ENCODE measurements around the gene RBP3. TPM values are rescaled to one million over a fixed set of nuclear protein-coding genes. Genes with fewer than 3 reads are reported as not detected.

Gene RBP3
- total and polyA plus RNA-seq, 2 donors (not counting 3 experiments of a cell fraction or from before 2014, with no cell fraction given), result not detected

DNA sequence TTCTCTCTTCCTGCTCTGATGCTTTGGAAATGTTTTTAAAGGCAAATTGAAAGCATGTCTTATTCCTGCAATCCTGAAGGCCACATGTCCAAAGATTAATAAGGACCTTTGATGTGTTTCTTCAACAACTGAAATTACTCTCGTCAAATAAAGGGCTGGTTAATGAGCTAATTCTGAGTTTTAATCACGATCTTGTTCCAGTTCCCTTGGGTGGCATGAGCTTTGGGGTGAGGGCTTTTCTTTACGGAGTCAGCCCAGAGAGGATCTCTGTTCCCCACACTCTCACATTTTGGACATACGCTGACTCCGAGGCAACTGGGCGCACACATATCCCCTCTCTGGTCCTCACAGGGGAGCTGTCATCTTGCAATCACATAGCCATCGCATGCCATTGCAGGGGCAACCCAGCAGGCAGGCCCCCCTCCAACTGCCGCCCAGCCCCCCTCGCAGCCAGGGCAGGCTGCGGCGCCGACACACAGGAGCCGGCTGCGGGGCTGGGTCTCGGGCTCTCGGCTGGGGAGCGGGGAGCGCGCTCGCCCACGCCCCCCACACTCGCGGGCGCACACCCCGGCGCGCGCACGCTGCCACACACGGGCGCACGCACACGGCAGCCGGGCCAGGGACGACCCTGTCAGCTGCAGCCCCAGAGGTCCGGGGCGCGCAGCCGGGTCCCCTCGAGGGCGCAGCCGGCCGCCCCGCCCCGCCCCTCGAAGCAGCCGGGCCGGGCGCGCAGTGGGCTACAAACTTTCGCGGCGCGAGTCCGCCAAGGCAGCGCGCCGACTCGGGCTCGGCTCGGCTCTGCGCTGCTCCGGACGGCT is 48.3 kb upstream of the RBP3 start, which contains the start of gene GDF10:
TSS of gene GDF10 (plus strand) at position 587 of the 818 bp plus-strand sequence. CDS start 455 bp downstream, outside the sequence.
- H3K9ac ChIP-seq (replicated peaks; ENCODE audit: extremely low read depth, insufficient read depth, low read length), result no peak within 1 kb of the TSS
- BruUV-seq (replicated peaks), result no TSS peak
- FAIRE-seq (no peak), DNase-seq (ENCODE audit: low read depth, low spot score) (no peak)
- H2AFZ ChIP-seq (ENCODE audit: low read depth, low read length), result no peak within 1 kb of the TSS
- no peaks in the 10 kb centered on the region for H3K79me2 ChIP-seq (ENCODE audit: control insufficient read depth, insufficient read depth, low read length)
- CTCF ChIA-PET, result interaction anchor here (1.2 kb wide), 1 partner anchor 12 kb away, joined by 5 read pairs; no protein-coding TSS in a partner anchor
- H3K27ac ChIP-seq (ENCODE audit: insufficient read depth, low read depth, low read length), result no peak within 1 kb of the TSS
- no peaks in the 10 kb centered on the region for H3K9me3 ChIP-seq (replicated peaks; ENCODE audit: control insufficient read depth, insufficient read depth, low read length)
- intact Hi-C loops (cut with micrococcal nuclease) (no loop called here), dilution Hi-C loops (cut with MboI; ENCODE audit: extremely low pct_ligation_motif_present, low sequenced_read_pairs) (no loop called here)
- no peaks in the 10 kb centered on the region for H4K20me1 ChIP-seq (replicated peaks; ENCODE audit: control insufficient read depth, extremely low read depth, insufficient read depth, low read length)
- no peak within 1 kb of the TSS for H3K4me2 ChIP-seq (ENCODE audit: insufficient read depth, low read length)
- no peaks in the 10 kb centered on the region for H3K36me3 ChIP-seq (ENCODE audit: control insufficient read depth in 2 of 2, extremely low read depth in 1 of 2, insufficient read depth in 2 of 2, low read length in 2 of 2)
- peaks cover 25 to 33% of the 10 kb centered on the region in 2 experiments for H3K27me3 ChIP-seq (ENCODE audit: control insufficient read depth in 2 of 2, insufficient read depth in 2 of 2, low read length in 2 of 2)
- TF ChIP-seq, protein P1, sequence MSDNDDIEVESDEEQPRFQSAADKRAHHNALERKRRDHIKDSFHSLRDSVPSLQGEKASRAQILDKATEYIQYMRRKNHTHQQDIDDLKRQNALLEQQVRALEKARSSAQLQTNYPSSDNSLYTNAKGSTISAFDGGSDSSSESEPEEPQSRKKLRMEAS (IDR thresholded peaks at IDR 0.05; ENCODE audit: insufficient read depth, insufficient read length), result no peak
- peak; percentile 45 for TF ChIP-seq EZH2 (IDR thresholded peaks at IDR 0.05; ENCODE audit: borderline replicate concordance, low read depth, low read length, severe bottlenecking)
- H3K4me3 ChIP-seq (replicated peaks in 1 of 3; ENCODE audit: insufficient read depth in 1 of 3, low read depth in 1 of 3, low read length in 3 of 3), result no peak within 1 kb of the TSS
- POLR2A ChIA-PET, result no interaction called here
- H3K4me1 ChIP-seq (ENCODE audit: control insufficient read depth, extremely low read depth, insufficient read depth, low read length), result no peaks in the 10 kb centered on the region
- no peaks in the 10 kb centered on the region for H3K9me1 ChIP-seq (replicated peaks; ENCODE audit: control insufficient read depth, extremely low read depth, insufficient read depth, low read length)

DNA sequence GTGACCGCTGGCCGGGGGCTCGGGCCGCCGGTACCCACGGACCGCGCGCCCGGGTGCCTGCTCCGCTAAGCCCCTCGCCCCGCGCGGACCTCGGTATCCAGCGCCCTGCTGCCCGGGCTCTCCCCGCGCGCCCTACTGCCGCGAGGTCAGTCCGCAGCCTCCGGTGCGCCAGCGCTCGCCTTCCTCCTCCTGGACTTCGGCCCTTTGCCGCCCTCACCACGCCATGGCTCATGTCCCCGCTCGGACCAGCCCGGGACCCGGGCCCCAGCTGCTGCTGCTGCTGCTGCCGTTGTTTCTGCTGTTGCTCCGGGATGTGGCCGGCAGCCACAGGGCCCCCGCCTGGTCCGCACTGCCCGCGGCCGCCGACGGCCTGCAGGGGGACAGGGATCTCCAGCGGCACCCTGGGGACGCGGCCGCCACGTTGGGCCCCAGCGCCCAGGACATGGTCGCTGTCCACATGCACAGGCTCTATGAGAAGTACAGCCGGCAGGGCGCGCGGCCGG is 47.7 kb upstream of the RBP3 start:
- no peaks in the 10 kb centered on the region for H4K20me1 ChIP-seq (replicated peaks; ENCODE audit: control insufficient read depth, extremely low read depth, insufficient read depth, low read length)
- dilution Hi-C loops (cut with MboI; ENCODE audit: extremely low pct_ligation_motif_present, low sequenced_read_pairs), result no loop called here
- CTCF ChIA-PET, result interaction anchor here (1.2 kb wide), 1 partner anchor 11 kb away, joined by 5 read pairs; no protein-coding TSS in a partner anchor
- no peaks in the 10 kb centered on the region for H3K9me3 ChIP-seq (replicated peaks; ENCODE audit: control insufficient read depth, insufficient read depth, low read length)
- intact Hi-C loops (cut with micrococcal nuclease), result no loop called here
- H2AFZ ChIP-seq (ENCODE audit: low read depth, low read length), result no peak overlapping the region
- POLR2A ChIA-PET, result no interaction called here
- no peak overlapping the region for H3K9ac ChIP-seq (replicated peaks; ENCODE audit: extremely low read depth, insufficient read depth, low read length)
- no peak overlapping the region for H3K4me2 ChIP-seq (ENCODE audit: insufficient read depth, low read length)
- FAIRE-seq (no peak), DNase-seq (ENCODE audit: low read depth, low spot score) (no peak)
- no peaks in the 10 kb centered on the region for H3K4me1 ChIP-seq (ENCODE audit: control insufficient read depth, extremely low read depth, insufficient read depth, low read length)
- H3K27me3 ChIP-seq (ENCODE audit: control insufficient read depth in 2 of 2, insufficient read depth in 2 of 2, low read length in 2 of 2), result peaks cover 23 to 27% of the 10 kb centered on the region in 2 experiments
- no peak overlapping the region for H3K4me3 ChIP-seq (replicated peaks in 1 of 3; ENCODE audit: insufficient read depth in 1 of 3, low read depth in 1 of 3, low read length in 3 of 3)
- no peak overlapping the region for H3K27ac ChIP-seq (ENCODE audit: insufficient read depth, low read depth, low read length)
- BruUV-seq (replicated peaks), result no TSS peak
- no peaks in the 10 kb centered on the region for H3K79me2 ChIP-seq (ENCODE audit: control insufficient read depth, insufficient read depth, low read length)
- H3K9me1 ChIP-seq (replicated peaks; ENCODE audit: control insufficient read depth, extremely low read depth, insufficient read depth, low read length), result no peaks in the 10 kb centered on the region
- TF ChIP-seq, protein P2, sequence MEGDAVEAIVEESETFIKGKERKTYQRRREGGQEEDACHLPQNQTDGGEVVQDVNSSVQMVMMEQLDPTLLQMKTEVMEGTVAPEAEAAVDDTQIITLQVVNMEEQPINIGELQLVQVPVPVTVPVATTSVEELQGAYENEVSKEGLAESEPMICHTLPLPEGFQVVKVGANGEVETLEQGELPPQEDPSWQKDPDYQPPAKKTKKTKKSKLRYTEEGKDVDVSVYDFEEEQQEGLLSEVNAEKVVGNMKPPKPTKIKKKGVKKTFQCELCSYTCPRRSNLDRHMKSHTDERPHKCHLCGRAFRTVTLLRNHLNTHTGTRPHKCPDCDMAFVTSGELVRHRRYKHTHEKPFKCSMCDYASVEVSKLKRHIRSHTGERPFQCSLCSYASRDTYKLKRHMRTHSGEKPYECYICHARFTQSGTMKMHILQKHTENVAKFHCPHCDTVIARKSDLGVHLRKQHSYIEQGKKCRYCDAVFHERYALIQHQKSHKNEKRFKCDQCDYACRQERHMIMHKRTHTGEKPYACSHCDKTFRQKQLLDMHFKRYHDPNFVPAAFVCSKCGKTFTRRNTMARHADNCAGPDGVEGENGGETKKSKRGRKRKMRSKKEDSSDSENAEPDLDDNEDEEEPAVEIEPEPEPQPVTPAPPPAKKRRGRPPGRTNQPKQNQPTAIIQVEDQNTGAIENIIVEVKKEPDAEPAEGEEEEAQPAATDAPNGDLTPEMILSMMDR (IDR thresholded peaks at IDR 0.05; ENCODE audit: extremely low read depth in 1 of 2, insufficient read depth in 1 of 2, low read depth in 1 of 2, low read length in 2 of 2), result no peak
- TF ChIP-seq, protein P1 (IDR thresholded peaks at IDR 0.05; ENCODE audit: insufficient read depth, insufficient read length), result no peak
- TF ChIP-seq JUN (IDR thresholded peaks at IDR 0.05; ENCODE audit: borderline replicate concordance, insufficient read depth, insufficient read length, low read depth) (no peak), MYC (IDR thresholded peaks at IDR 0.05; ENCODE audit: low read depth, low read length) (no peak)
- H3K36me3 ChIP-seq (ENCODE audit: control insufficient read depth in 2 of 2, extremely low read depth in 1 of 2, insufficient read depth in 2 of 2, low read length in 2 of 2), result no peaks in the 10 kb centered on the region

Measured in endothelial cell of umbilical vein (primary cell).